ENCODE results near the gene YIF1B.
"Not testable (repeated sequence)": the region's sequence is repeated elsewhere in the genome, so short reads cannot be mapped to it uniquely, and the experiment has no call there.

The YIF1B gene

DNA sequence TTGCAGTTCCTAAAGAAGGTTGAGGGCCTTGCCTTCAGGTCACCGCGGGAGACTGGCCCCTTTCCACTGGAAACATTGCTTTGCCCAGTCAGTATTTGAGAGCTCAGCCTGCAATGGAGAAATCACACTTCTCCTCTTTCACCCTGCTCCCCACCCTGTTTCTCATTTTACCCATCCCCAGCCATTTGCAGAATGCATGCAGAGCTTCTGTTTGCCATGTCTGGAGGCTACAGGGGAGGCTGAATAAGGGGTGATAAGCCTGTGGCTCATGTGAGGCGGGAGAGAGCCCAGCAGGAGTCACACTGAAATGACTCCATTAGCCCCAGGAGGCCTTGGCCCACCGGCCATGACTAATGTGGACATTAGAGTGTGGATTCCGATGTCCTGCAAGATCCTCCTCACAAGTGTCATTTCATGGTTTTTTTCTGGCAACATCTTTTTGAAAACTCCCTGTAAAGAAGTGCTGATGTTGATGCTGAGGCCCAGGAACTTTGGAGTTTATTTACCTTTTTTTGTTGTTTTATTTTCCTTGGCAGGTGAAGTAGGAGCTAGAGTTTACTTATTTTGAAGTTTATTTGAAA is 45.1 kb downstream of the YIF1B start:
- DNase-seq, result no peak

DNA sequence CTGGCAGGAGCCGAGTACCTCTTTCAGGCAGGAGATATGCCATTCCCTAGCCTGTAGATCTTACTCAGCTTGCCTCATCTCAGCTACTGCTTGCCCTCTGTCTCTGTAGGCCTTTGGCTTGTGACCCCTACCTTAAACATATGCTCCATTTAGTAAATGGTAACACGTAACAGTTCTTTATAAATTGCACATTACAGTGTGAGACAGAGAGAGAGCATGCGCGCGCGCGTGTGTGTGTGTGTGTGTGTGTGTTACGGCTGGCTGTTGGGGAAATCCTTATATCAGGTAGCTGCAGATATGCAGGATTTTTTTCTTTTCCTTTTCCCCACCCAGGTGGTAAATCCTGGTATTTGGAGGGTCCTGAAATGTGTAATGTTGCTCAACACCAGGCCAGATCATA is 47.2 kb downstream of the YIF1B start:
- DNase-seq, result no peak

DNA sequence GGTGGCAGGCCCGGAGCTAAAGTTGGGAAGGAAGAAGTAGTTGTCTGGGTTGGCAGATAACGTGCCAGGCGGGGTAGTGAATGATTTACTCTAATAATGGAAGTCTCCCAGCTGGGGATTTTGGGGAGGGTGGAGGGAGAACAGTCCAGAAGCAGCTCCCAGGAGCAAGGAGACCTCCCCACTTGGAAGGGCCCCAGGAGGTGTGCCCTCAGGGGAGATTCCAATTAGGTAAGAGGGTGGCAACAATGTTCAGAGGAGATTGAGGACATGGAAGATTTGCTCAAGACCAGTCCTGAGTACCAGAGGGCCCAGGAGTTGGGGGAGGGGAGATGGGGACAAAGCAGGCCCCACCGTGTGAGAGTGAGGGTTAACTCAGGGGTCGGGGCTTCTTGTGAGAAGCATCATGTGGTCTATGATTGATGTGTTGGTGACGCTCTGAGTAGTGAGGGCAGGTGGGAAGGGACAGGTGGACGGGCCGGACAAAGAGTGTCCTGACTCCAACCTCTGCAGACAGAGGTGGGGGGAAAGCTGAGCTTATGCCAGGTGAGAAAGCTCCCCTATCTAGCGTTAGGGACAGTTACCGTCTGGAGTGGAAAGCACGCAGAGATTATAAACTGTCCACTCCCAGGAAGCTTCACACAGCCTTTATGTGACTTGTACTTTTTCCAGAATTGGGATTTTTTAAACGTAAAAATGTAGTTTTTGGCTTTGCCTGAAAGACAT is 47.8 kb downstream of the YIF1B start:
- DNase-seq, result no peak

DNA sequence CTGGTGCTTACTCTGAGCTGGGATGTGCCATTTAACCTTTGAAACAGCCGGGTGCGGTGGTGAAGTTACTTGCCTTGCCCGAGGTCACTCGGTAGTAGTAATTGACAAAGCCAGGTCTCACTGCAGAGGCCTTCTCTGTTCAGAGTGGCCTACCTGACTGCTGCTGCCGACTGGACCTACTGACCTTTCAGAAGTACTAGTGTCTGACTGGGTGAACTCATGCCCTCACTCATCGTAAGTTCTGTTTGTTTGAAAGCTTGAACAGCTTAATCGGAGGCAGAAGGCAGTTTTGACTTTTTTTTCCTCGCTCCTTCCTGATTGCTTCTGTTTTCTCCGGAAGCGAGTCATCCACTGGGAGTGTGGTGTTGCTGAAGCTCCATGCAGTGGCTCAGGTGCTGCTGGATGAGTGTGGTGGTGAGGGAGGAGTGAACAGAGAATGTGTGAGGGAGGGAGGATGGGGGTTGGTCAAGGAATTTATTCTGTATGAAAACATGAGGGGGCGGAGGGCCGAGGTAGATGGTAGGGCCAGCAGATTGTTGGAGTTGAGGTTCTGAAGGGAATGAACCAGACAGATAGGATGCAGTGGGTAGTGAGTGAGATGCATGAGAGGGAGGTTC is 48.7 kb downstream of the YIF1B start:
- no peak for DNase-seq

DNA sequence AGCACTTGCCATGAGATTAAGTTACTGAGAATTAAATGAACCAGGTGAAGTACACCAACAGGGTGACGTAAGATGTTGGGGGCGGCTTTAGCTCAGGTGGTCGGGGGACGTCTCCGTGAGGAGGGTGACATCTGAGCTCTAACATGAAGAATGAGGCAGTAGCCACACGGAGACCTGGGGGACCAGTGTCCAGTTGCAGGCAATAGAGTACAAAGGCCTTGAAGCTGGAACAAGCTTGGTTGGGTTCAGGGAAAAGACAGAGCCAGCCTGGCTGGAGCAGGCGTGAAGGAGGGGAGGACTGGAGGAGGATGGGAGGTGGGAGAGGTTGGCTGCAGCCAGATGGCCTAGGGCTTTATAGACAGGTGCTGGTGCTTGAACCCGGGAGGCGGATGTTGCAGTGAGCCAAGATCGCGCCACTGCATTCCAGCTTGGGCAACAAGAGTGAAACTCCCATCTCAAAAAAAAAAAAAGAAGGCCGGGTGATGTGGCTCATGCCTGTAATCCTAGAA is 49.8 kb downstream of the YIF1B start:
- DNase-seq, result no peak

DNA sequence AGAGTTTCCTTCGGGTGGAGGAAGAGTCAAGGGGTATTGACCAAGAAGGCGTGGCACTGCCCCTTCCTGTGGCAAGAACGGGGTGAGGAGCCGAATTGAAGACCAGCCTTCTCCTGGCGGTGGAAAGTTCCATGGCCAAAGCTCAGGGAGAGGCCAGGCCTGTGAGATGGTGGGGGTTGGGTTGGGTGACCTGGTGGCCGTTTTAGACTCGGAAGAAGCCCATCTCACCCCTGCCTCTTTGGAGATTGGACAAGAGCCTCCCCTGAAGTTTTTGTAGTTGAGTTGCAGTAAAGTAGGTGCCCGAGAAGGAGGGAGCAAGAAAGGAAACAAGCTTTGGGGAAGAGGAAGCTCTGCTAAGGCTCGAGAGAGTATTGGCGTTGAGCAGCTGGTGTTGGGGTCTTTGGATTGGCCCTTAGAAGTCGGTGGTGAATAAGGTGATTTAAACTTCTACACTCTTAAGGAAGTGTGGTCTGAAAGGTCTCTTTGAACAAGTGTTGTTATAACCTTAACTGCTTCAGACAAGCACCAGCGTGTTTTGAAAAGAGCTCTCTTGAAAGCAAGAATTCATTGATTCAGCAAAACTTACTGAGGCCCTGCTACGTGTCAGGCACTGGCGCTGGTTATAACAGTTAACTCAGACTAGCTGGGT is 50.4 kb downstream of the YIF1B start:
- no peak for DNase-seq

DNA sequence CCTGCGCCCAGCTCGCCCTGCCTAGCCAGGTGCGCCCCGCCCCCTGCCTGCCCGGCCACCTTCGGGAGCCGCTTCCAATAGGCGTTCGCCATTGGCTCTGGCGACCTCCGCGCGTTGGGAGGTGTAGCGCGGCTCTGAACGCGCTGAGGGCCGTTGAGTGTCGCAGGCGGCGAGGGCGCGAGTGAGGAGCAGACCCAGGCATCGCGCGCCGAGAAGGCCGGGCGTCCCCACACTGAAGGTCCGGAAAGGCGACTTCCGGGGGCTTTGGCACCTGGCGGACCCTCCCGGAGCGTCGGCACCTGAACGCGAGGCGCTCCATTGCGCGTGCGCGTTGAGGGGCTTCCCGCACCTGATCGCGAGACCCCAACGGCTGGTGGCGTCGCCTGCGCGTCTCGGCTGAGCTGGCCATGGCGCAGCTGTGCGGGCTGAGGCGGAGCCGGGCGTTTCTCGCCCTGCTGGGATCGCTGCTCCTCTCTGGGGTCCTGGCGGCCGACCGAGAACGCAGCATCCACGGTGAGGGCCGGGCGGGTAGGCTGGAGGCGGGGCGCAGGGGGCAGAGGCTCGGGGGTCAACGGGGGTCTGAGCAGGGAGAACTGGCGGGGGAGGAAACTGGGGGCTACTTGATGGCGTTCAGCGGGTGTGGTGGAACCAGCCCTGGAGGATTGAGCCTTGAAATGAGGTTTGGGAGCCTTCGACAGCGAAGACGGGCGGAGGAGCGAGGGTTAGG is 51.1 kb downstream of the YIF1B start, which contains the start of gene SPINT2:
Gene SPINT2 (plus strand): TSS at position 88 of the 727 bp plus-strand sequence. CDS start 320 bp downstream, at position 408.
- DNase-seq, result peak; percentile 99

DNA sequence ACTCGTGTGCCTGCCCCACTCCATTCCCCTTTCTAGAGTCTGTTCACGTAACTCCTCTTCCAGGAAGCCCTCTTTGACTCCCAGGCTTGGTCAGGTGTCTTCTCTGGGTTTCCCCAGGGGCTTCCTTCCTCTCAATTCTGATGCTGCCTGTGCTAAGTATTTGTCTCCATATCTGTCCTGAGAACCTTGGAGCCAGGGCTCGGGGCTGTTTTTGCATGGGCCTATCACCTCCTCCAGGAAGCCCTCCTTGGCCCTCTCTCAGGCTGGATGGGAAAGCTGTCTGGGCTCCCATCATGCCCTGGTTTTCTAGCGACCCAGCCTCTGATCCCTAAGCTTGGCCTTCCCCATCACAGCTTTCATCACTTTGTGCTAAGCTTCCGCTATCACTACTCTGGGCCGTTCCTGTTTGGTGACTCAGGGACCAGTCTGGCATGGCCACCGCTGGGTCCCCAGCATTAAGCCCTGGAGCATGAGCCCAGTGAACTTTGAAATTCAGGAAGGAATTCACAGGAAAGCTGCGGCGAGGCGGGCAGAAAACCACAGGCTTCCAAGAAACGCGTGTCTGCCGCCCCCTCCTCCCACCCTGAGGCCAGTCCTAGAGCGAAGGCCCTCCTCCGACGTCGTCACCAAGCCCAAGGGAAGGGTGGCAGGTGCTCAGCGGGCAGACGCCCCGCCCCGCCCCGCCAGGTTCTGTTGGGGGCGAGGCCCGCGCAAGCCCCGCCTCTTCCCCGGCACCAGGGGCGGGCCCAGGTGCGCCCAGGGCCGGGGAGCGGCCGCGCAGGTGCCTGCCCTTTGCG is 51.9 kb downstream of the YIF1B start:
- peak; percentile 99 for DNase-seq

DNA sequence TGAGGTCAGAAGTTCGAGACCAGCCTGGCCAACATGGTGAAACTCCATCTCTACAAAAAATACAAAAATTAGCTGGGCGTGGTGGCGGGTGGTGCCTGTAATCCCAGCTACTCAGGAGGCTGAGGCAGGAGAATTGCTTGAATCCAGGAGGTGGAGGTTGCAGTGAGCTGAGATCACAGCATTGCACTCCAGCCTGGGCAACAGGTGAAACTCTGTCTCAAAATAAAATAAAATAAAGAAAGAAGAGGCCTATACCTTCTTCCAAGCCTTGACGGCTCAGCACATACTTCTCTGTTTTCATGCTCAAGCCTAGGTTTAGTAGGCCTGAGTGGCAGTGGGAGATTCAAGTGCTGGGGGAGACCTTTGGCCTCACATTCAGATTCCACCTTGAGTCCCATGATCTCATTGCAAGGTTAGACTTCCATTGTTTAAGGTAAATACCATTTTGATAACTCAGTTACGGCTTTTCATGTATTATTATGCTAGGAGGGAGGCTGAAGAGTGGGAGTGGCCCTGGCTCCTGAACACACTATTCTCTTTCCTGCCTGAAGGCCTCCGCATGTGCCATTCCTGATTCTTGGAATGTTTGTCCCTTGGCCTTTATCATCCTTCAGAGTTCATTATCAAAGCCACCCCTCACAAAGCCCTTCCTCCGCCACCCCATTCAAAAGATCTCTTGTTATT is 53.0 kb downstream of the YIF1B start:
- no peak for DNase-seq

DNA sequence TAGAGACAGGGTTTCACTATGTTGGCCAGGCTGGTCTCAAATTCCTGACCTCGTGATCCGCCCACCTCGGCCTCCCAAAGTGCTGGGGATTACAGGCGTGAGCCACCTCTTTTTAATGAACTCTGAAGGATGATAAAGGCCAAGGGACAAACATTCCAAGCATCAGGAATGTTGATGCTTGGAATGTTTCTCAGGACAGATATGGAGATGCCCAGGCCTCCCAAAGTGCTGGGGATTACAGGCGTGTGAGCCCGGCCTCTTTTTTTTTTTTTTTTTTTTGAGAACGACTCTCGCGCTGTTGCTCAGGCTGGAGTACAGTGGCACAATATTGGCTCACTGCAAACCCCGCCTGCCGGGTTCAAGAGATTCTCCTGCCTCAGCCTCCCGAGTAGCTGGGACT is 53.8 kb downstream of the YIF1B start:
- not testable (repeated sequence) for DNase-seq

DNA sequence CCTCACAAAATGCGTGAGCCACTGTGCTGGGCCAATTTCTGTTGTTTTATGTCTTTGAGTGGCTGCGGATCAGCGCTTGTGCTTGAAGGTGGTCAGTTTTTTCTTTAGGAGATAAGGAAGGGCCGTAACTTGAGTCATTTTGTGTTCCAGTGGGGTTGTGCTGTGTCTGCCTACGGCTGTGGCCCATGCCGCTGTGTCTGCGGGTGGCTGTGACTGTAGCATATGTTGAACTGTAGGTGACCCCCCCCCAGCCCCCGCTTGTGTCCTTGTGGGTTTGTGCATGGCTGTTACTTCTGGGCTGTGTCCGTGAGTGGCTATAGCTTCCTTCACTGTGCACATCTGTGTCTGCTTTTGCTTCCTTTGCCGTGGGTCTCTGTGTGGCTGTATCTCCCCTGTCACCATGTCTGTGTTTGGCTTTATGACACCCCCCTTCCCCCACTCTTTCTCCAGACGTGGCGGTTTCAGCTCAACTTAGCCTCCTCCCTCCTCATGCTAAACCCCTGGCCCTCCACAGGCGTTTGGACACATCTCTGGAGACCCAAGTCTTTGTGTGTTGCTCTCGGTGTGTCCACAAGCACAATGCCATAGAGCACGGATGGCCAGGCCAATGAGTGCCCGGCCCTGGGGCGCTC is 60.2 kb downstream of the YIF1B start:
- no peak for DNase-seq

DNA sequence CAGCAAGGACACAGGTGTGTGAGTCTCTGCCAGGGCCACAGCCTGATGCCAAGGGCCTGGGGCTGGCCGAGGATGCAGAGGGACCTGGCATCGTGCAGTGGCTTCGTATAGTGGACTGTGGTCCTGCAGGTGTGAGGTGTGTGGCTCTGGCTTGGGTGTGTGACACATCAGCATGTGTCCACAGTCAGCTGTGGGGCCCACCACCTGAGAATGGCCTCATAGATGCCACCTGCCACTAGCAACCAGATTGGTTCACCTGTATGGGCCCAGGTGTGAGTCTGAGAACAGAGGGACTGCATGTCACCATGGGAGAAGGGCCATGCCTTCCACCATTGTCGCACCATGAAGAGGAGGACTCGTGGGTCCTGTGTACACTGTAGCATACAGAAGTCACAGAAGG is 62.0 kb downstream of the YIF1B start:
- DNase-seq, result no peak
